H9 (cell line): ENCODE data around the gene PRR11. TPM values are rescaled to one million over a fixed set of nuclear protein-coding genes. Genes with fewer than 3 reads are reported as not detected.

Source experiments
- DNase-seq: peaks from one replicate; pipeline ENCODE4 v3.0.0-alpha.2; 2017
- H2AFZ ChIP-seq: one replicate; pipeline ENCODE4 v1.6.1; 2013; ENCODE audit warnings: mild to moderate bottlenecking, low read length, control low read depth, moderate library complexity
- H2AK5ac ChIP-seq: 2 replicates; pipeline ENCODE4 v1.6.1; 2013; ENCODE audit warnings: low read length, control low read depth, mixed read lengths; ENCODE audit not compliant: insufficient read length
- H2BK120ac ChIP-seq: one replicate; pipeline ENCODE4 v1.6.1; 2013; ENCODE audit warnings: low read depth, mild to moderate bottlenecking, low read length, control low read depth, inconsistent platforms; ENCODE audit not compliant: poor library complexity, severe bottlenecking
- H2BK12ac ChIP-seq: 2 replicates; pipeline ENCODE4 v1.6.1; 2013; ENCODE audit warnings: low read length, control low read depth, mixed read lengths, low read depth; ENCODE audit not compliant: insufficient read length
- H2BK15ac ChIP-seq: 2 replicates; pipeline ENCODE4 v1.6.1; 2013; ENCODE audit warnings: low read depth, low read length, control low read depth
- H2BK20ac ChIP-seq: one replicate; pipeline ENCODE4 v1.6.1; 2013; ENCODE audit warnings: low read depth, mild to moderate bottlenecking, low read length, control low read depth, inconsistent platforms; ENCODE audit not compliant: poor library complexity, severe bottlenecking
- H2BK5ac ChIP-seq: 2 replicates; pipeline ENCODE4 v1.6.1; 2013; ENCODE audit warnings: low read length, control low read depth, mixed read lengths; ENCODE audit not compliant: insufficient read length
- H3K14ac ChIP-seq: 2 replicates; pipeline ENCODE4 v1.6.1; 2013; ENCODE audit warnings: low read length, control low read depth; ENCODE audit not compliant: insufficient read depth
- H3K18ac ChIP-seq: 2 replicates; pipeline ENCODE4 v1.6.1; 2013; ENCODE audit warnings: low read depth, mild to moderate bottlenecking, mixed read lengths, low read length, control low read depth; ENCODE audit not compliant: insufficient read length
- H3K23ac ChIP-seq: 2 replicates; pipeline ENCODE4 v1.6.1; 2013; ENCODE audit warnings: low read length, control low read depth, mixed read lengths, low read depth; ENCODE audit not compliant: insufficient read length
- H3K23me2 ChIP-seq: 2 replicates; pipeline ENCODE4 v1.6.1; 2013; ENCODE audit warnings: low read depth, mild to moderate bottlenecking, mixed read lengths, low read length, control low read depth; ENCODE audit not compliant: insufficient read length, poor library complexity, severe bottlenecking
- H3K27ac ChIP-seq: 2 replicates; pipeline ENCODE4 v1.5.1; 2013; ENCODE audit warnings: low read length, control low read depth, mixed read lengths, low read depth; ENCODE audit not compliant: insufficient read length
- H3K27me3 ChIP-seq: 2 replicates; pipeline ENCODE4 v1.6.1; 2013; ENCODE audit warnings: low read length, control low read depth, inconsistent platforms; ENCODE audit not compliant: insufficient read depth
- H3K4ac ChIP-seq: 2 replicates; pipeline ENCODE4 v1.6.1; 2013; ENCODE audit warnings: low read depth, mild to moderate bottlenecking, control low read depth, inconsistent platforms, low read length, moderate library complexity
- H3K4me1 ChIP-seq: 2 replicates; pipeline ENCODE4 v1.6.1; 2013; ENCODE audit warnings: low read length, control low read depth, inconsistent platforms; ENCODE audit not compliant: insufficient read depth
- H3K4me2 ChIP-seq: 2 replicates; pipeline ENCODE4 v1.6.1; 2013; ENCODE audit warnings: low read length, control low read depth, mixed read lengths; ENCODE audit not compliant: insufficient read length, insufficient read depth
- H3K56ac ChIP-seq: 2 replicates; pipeline ENCODE4 v1.6.1; 2013; ENCODE audit warnings: low read depth, mild to moderate bottlenecking, mixed read lengths, low read length, control low read depth; ENCODE audit not compliant: insufficient read length
- H3K79me1 ChIP-seq: 2 replicates; pipeline ENCODE4 v1.6.1; 2013; ENCODE audit warnings: low read depth, mild to moderate bottlenecking, moderate library complexity, low read length, control low read depth, inconsistent platforms; ENCODE audit not compliant: insufficient read depth, poor library complexity, severe bottlenecking
- H3K79me2 ChIP-seq: 2 replicates; pipeline ENCODE4 v1.6.1; 2013; ENCODE audit warnings: low read length, control low read depth, inconsistent platforms; ENCODE audit not compliant: insufficient read depth
- H3K9ac ChIP-seq: 2 replicates; pipeline ENCODE4 v1.6.1; 2013; ENCODE audit warnings: low read length, control low read depth, mixed read lengths; ENCODE audit not compliant: insufficient read length; ENCODE audit errors: extremely low read depth
- H3K9me3 ChIP-seq: one replicate; pipeline ENCODE4 v1.6.1; 2013; ENCODE audit warnings: low read depth, low read length, inconsistent platforms; ENCODE audit not compliant: control insufficient read depth
- H3T11ph ChIP-seq: one replicate; pipeline ENCODE4 v1.6.1; 2013; ENCODE audit warnings: mild to moderate bottlenecking, low read length, control low read depth, inconsistent platforms
- H4K20me1 ChIP-seq: one replicate; pipeline ENCODE4 v1.6.1; 2013; ENCODE audit not compliant: control insufficient read depth, insufficient read length, insufficient read depth
- H4K5ac ChIP-seq: 2 replicates; pipeline ENCODE4 v1.6.1; 2013; ENCODE audit warnings: low read depth, mild to moderate bottlenecking, mixed read lengths, low read length, control low read depth; ENCODE audit not compliant: insufficient read length
- H4K8ac ChIP-seq: replicated peaks from 2 replicates; pipeline ENCODE4 v1.6.1; 2013; ENCODE audit warnings: low read length, control low read depth, mixed read lengths, low read depth; ENCODE audit not compliant: insufficient read length
- H4K91ac ChIP-seq: 2 replicates; pipeline ENCODE4 v1.6.1; 2013; ENCODE audit warnings: low read depth, mild to moderate bottlenecking, moderate library complexity, mixed read lengths, low read length, control low read depth; ENCODE audit not compliant: insufficient read length
- H3K27ac Mint-ChIP-seq, 3 experiments: 2 replicates in 2 of 3; 3 replicates in 1 of 3; pipeline ENCODE4 v1.8.0; 2020 to 2021; ENCODE audit warnings: mixed read lengths in 3 of 3, mild to moderate bottlenecking in 1 of 3, moderate library complexity in 1 of 3
- H3K27me3 Mint-ChIP-seq: 2 replicates; pipeline ENCODE4 v1.8.0; 2021; ENCODE audit warnings: low read depth, mild to moderate bottlenecking, moderate library complexity, mixed read lengths
- H3K36me3 Mint-ChIP-seq, 3 experiments: 2 replicates in 2 of 3; 3 replicates in 1 of 3; pipeline ENCODE4 v1.8.0; 2020 to 2021; ENCODE audit warnings: low read depth in 3 of 3, mixed read lengths in 3 of 3; ENCODE audit not compliant: insufficient read depth in 1 of 3
- H3K4me1 Mint-ChIP-seq, 2 experiments: 2 replicates each; pipeline ENCODE4 v1.8.0; 2020; ENCODE audit warnings: mixed read lengths in 2 of 2
- H3K4me3 Mint-ChIP-seq, 2 experiments: 2 replicates in 1 of 2; 3 replicates in 1 of 2; pipeline ENCODE4 v1.8.0; 2020 to 2021; ENCODE audit warnings: mild to moderate bottlenecking in 2 of 2, mixed read lengths in 2 of 2, moderate library complexity in 1 of 2
- H3K9me3 Mint-ChIP-seq, 2 experiments: 2 replicates in 1 of 2; 3 replicates in 1 of 2; pipeline ENCODE4 v1.8.0; 2020; ENCODE audit warnings: mild to moderate bottlenecking in 2 of 2, mixed read lengths in 2 of 2, moderate library complexity in 1 of 2
- WGBS: extraction: QIAGEN DNeasy Blood & Tissue Kit; methylation state at CpG from one replicate; pipeline ENCODE4 v1.1.7; 2013; ENCODE audit warnings: missing lambda C conversion rate, low lambda C conversion rate, mixed read lengths; ENCODE audit not compliant: insufficient read length; ENCODE audit errors: extremely low coverage; 5-methylcytosine and 5-hydroxymethylcytosine counted together
- total RNA-seq: library from RNA; stranded (reverse); gene quantifications from 2 replicates; pipeline ENCODE4 v1.2.1, GENCODE V29; 2021
- TF ChIP-seq, protein P1 (sequence below): fragments of 200-600 bp; sonication (generic); conservative IDR thresholded peaks from 3 replicates; pipeline ENCODE4 v1.8.0; 2021; ENCODE audit warnings: antibody characterized with exemption, mild to moderate bottlenecking

PRR11 gene
- total RNA-seq, 1 experiment from 2014 or later: 70.7 TPM

DNA sequence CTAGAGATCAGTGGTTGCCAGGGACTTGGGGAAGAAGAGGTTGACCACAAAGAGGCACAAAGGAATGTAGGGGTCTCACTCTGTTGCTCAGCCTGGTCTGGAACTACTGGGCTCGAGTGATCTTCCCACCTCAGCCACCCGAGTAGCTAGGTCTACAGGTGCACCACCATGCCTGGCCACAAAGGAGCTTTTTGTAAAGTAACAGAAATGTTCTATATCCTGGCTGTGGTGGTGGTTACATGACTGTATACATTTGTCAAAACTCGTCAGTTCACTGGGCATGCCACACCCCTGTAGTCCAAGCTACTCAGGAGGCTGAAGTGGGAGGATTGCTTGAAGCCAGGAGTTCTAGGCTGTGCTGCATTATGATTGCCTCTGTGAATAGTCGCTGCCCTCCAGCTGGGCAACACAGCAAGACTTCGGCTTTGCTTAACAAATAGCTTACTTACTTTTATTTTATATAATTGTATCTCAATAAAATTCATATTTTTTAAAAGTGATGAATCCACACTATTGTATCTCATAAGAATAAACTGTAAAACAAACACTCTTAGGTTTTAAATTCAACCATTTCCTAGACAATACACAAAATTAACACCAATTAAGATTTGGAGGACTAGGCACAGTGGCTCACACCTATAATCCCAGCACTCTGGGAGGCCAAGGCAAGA lies 5.6 kb upstream of the PRR11 start:
- Histone ChIP-seq H2BK12ac (no peak overlapping the region), H3K79me2 (peaks cover 43% of the 10 kb centered on the region; the same call in 1 of the 2 replicates), H3T11ph (no peak overlapping the region), H3K23me2 (peaks cover 5% of the 10 kb centered on the region), H3K79me1 (peaks cover 16% of the 10 kb centered on the region), H3K4me2 (no peak overlapping the region), H3K18ac (no peak overlapping the region), H2BK15ac (no peak overlapping the region), H3K23ac (no peak overlapping the region), H3K27me3 (no peaks in the 10 kb centered on the region), H4K5ac (no peak overlapping the region), H4K91ac (no peak overlapping the region), H3K56ac (no peak overlapping the region), H2AFZ (no peak overlapping the region), H2BK5ac (no peak overlapping the region), H3K27ac (no peak overlapping the region), H2AK5ac (no peak overlapping the region), H3K4me1 (no peaks in the 10 kb centered on the region), H2BK20ac (no peak overlapping the region), H4K8ac (no peak overlapping the region), H3K4ac (no peak overlapping the region), H4K20me1 (no peaks in the 10 kb centered on the region), H3K14ac (no peak overlapping the region), H2BK120ac (no peak overlapping the region), H3K9ac (no peak overlapping the region), H3K9me3 (no peaks in the 10 kb centered on the region)
- H3K36me3 Mint-ChIP-seq: peaks cover 0 to 8% (median 7%) of the 10 kb centered on the region in 3 experiments; a peak in 5 of 7 replicates
- WGBS: no CpG with 5 or more reads among the region's 5 CpGs
- no peak for DNase-seq
- peak overlapping the region in 1 of 3 experiments; percentile 52; a peak in 1 of 7 replicates for H3K27ac Mint-ChIP-seq
- no peak overlapping the region for H3K4me3 Mint-ChIP-seq
- H3K4me1 Mint-ChIP-seq: peaks cover 22 to 30% of the 10 kb centered on the region in 2 experiments
- TF ChIP-seq, protein P1, sequence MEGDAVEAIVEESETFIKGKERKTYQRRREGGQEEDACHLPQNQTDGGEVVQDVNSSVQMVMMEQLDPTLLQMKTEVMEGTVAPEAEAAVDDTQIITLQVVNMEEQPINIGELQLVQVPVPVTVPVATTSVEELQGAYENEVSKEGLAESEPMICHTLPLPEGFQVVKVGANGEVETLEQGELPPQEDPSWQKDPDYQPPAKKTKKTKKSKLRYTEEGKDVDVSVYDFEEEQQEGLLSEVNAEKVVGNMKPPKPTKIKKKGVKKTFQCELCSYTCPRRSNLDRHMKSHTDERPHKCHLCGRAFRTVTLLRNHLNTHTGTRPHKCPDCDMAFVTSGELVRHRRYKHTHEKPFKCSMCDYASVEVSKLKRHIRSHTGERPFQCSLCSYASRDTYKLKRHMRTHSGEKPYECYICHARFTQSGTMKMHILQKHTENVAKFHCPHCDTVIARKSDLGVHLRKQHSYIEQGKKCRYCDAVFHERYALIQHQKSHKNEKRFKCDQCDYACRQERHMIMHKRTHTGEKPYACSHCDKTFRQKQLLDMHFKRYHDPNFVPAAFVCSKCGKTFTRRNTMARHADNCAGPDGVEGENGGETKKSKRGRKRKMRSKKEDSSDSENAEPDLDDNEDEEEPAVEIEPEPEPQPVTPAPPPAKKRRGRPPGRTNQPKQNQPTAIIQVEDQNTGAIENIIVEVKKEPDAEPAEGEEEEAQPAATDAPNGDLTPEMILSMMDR: no peak
- H3K27me3 Mint-ChIP-seq: no peaks in the 10 kb centered on the region
- no peaks in the 10 kb centered on the region for H3K9me3 Mint-ChIP-seq
